Measurements from ENCODE around the gene HMCN1.

GRCh38 chr1:185906186-185906585, 172.0 kb downstream of the HMCN1 start:
- TF ChIP-seq, protein P1, sequence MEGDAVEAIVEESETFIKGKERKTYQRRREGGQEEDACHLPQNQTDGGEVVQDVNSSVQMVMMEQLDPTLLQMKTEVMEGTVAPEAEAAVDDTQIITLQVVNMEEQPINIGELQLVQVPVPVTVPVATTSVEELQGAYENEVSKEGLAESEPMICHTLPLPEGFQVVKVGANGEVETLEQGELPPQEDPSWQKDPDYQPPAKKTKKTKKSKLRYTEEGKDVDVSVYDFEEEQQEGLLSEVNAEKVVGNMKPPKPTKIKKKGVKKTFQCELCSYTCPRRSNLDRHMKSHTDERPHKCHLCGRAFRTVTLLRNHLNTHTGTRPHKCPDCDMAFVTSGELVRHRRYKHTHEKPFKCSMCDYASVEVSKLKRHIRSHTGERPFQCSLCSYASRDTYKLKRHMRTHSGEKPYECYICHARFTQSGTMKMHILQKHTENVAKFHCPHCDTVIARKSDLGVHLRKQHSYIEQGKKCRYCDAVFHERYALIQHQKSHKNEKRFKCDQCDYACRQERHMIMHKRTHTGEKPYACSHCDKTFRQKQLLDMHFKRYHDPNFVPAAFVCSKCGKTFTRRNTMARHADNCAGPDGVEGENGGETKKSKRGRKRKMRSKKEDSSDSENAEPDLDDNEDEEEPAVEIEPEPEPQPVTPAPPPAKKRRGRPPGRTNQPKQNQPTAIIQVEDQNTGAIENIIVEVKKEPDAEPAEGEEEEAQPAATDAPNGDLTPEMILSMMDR (IDR thresholded peaks at IDR 0.05), result no peak
- no peak for TF ChIP-seq POLR2A (IDR thresholded peaks at IDR 0.05)
- no peak for TF ChIP-seq EP300 (IDR thresholded peaks at IDR 0.05)
